Measurements from ENCODE around the gene DUXA. TPM values are rescaled to one million over a fixed set of nuclear protein-coding genes. Genes with fewer than 3 reads are reported as not detected.
A peak's percentile ranks its signal among the peaks of the same experiment; 100 is the strongest.
"Not testable (repeated sequence)": the region's sequence is repeated elsewhere in the genome, so short reads cannot be mapped to it uniquely, and the experiment has no call there.

Gene DUXA
- total RNA-seq (not detected), polyA plus RNA-seq (not detected)

DNA sequence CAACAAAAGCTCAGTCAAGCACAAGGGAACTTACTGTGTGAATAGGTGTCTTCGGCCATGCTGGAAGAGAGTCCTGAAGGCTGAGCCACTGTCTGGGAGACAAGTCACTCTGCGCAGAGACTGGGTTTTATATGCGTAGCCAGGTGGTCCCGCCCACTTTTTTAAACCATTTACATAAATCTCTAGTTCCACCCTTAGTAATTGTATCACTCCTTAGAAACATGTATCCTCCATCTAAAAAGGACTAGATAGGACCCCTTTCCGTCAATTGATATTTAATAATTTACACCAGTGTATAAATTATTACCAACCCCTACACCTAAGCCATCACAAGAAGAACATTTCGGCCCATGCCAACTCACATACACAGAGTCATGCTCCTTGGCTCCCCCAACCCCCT, at the start of gene DUXA:
Gene DUXA (minus strand): TSS at position 101 of the 400 bp plus-strand sequence. CDS start 42 bp downstream, at position 59.
- no peaks in the 10 kb centered on the region for H3K36me3 ChIP-seq (ENCODE audit: insufficient read depth, low read length)

DNA sequence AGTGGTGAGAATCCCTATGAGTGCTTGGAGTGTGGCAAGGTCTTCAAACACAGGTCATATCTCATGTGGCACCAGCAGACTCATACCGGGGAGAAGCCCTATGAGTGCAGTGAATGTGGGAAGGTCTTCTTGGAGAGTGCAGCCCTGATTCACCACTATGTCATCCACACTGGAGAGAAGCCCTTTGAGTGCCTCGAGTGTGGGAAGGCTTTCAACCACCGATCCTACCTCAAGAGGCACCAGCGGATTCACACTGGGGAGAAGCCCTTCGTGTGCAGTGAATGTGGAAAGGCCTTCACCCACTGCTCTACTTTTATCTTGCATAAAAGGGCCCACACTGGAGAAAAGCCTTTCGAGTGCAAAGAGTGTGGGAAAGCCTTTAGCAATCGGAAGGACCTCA, 44.8 kb upstream of the DUXA start:
- ChIA-PET CTCF (no interaction called here), POLR2A (no interaction called here)
- H3K4me1 ChIP-seq (ENCODE audit: insufficient read depth, low read length) = no peaks in the 10 kb centered on the region
- Mint-ChIP-seq H3K27me3 (no peaks in the 10 kb centered on the region), H3K4me1 (peaks cover 11 to 35% (median 17%) of the 10 kb centered on the region in 3 donors), H3K4me3 (no peak overlapping the region), H3K36me3 (peaks cover 49 to 84% (median 78%) of the 10 kb centered on the region in 3 donors), H3K27ac (no peak overlapping the region), H3K9me3 (peaks cover 0 to 59% (median 6%) of the 10 kb centered on the region in 5 donors)
- peak overlapping the region; percentile 16 for H3K4me3 ChIP-seq (ENCODE audit: low read length)
- peaks cover 25% of the 10 kb centered on the region for H3K36me3 ChIP-seq (ENCODE audit: insufficient read depth, low read length)
- no peaks in the 10 kb centered on the region for H3K27me3 ChIP-seq (ENCODE audit: insufficient read depth, low read length, poor library complexity, severe bottlenecking)
- no peak for DNase-seq
- H3K27ac ChIP-seq (ENCODE audit: low read depth, low read length) = no peak overlapping the region
- H3K9me3 ChIP-seq (ENCODE audit: low read length) = peaks cover 24% of the 10 kb centered on the region

More for the DNA sequence above, at the start of gene DUXA:
- Mint-ChIP-seq H3K4me1 (peaks cover 7 to 9% (median 9%) of the 10 kb centered on the region in 3 donors), H3K27ac (no peak within 1 kb of the TSS), H3K4me3 (peak within 1 kb of the TSS in 1 of 7 donors; percentile 15), H3K27me3 (peaks cover 3 to 5% of the 10 kb centered on the region in 2 donors), H3K36me3 (peaks cover 0 to 11% (median 2%) of the 10 kb centered on the region in 3 donors), H3K9me3 (peaks cover 0 to 30% (median 8%) of the 10 kb centered on the region in 5 donors)
- ChIA-PET POLR2A (no interaction called here), CTCF (no interaction called here)
- Histone ChIP-seq H3K9me3 (ENCODE audit: low read length) (no peaks in the 10 kb centered on the region), H3K27ac (ENCODE audit: low read depth, low read length) (no peak within 1 kb of the TSS), H3K4me3 (ENCODE audit: low read length) (no peak within 1 kb of the TSS), H3K27me3 (ENCODE audit: insufficient read depth, low read length, poor library complexity, severe bottlenecking) (no peaks in the 10 kb centered on the region), H3K4me1 (ENCODE audit: insufficient read depth, low read length) (no peaks in the 10 kb centered on the region)
- no peak for DNase-seq

DNA sequence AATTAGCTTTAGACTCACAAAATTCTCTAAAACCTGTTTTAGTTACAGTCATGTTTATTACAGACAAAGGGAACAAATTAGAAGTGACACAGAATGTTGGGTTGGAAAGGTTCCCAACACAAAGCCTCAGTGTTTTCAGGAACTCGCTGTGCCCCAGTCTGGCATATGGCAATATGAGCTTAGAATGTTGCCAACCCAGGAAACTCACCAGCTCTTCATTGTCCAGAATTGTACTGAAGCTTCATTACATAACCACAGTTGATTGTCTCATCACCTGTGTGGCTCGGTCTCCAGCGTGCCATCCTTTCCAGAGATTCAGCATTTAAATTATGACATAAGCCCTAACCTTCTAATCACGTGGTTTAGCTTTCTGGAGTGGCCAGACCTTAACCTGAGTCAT, 43.1 kb upstream of the DUXA start:
- H3K27ac ChIP-seq (ENCODE audit: low read depth, low read length) = no peak overlapping the region
- POLR2A ChIA-PET = no interaction called here
- peaks cover 32% of the 10 kb centered on the region for H3K36me3 ChIP-seq (ENCODE audit: insufficient read depth, low read length)
- Mint-ChIP-seq H3K36me3 (peaks cover 48 to 83% (median 78%) of the 10 kb centered on the region in 3 donors), H3K9me3 (peaks cover 0 to 51% (median 6%) of the 10 kb centered on the region in 5 donors), H3K4me3 (no peak overlapping the region), H3K27me3 (no peaks in the 10 kb centered on the region), H3K27ac (no peak overlapping the region), H3K4me1 (peaks cover 8 to 29% (median 12%) of the 10 kb centered on the region in 3 donors)
- CTCF ChIA-PET = no interaction called here
- no peak overlapping the region for H3K4me3 ChIP-seq (ENCODE audit: low read length)
- DNase-seq = no peak
- H3K9me3 ChIP-seq (ENCODE audit: low read length) = peaks cover 24% of the 10 kb centered on the region
- no peaks in the 10 kb centered on the region for H3K4me1 ChIP-seq (ENCODE audit: insufficient read depth, low read length)
- H3K27me3 ChIP-seq (ENCODE audit: insufficient read depth, low read length, poor library complexity, severe bottlenecking) = no peaks in the 10 kb centered on the region

DNA sequence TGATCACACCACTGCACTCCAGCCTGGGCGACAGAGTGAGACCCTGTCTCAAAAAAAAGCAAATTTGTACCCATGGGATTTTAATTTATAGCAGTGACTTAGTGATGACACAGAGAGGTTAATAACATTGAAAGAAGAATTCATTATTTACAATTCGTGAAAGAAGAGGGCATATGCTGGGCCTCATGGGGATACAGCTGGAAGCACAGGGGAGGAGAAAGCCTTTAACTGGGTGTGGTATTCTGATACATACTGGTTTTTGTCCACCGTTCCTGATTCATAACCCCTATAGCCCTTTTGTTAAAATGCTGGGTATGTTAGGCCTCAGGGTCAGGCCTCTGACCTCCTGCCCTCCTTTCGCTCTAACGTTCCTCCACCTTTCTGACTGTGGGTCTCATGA, 34.9 kb upstream of the DUXA start:
- no peaks in the 10 kb centered on the region for H3K9me3 ChIP-seq (ENCODE audit: low read length)
- ChIA-PET POLR2A (no interaction called here), CTCF (no interaction called here)
- Mint-ChIP-seq H3K4me1 (peaks cover 38 to 70% (median 52%) of the 10 kb centered on the region in 3 donors), H3K27me3 (no peaks in the 10 kb centered on the region), H3K4me3 (no peak overlapping the region), H3K36me3 (peaks cover 33 to 84% (median 49%) of the 10 kb centered on the region in 3 donors), H3K27ac (no peak overlapping the region), H3K9me3 (peaks cover 0 to 17% (median 0%) of the 10 kb centered on the region in 5 donors)
- no peaks in the 10 kb centered on the region for H3K27me3 ChIP-seq (ENCODE audit: insufficient read depth, low read length, poor library complexity, severe bottlenecking)
- no peaks in the 10 kb centered on the region for H3K4me1 ChIP-seq (ENCODE audit: insufficient read depth, low read length)
- peaks cover 11% of the 10 kb centered on the region for H3K36me3 ChIP-seq (ENCODE audit: insufficient read depth, low read length)
- DNase-seq = no peak
- H3K4me3 ChIP-seq (ENCODE audit: low read length) = no peak overlapping the region
- no peak overlapping the region for H3K27ac ChIP-seq (ENCODE audit: low read depth, low read length)

DNA sequence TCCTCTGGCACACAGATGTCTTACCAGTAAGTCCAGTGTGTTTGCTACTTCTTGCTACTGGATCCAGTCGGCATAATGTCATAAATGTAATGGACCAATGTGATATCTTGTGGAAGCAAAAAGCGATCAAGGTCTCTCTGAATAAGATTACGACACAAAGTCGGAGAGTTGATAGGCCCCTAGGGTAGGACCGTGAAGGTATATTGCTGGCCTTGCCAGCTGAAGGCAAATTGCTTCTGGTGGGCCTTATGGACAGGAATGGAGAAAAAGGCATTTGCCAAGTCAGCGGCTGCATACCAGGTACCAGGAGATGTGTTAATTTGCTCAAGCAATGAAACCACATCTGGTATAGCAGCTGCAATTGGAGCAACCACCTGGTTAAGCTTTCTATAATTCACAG, 30.6 kb upstream of the DUXA start:
- H3K27ac ChIP-seq (ENCODE audit: low read depth, low read length); POLR2A ChIA-PET; CTCF ChIA-PET; H3K4me1 ChIP-seq (ENCODE audit: insufficient read depth, low read length); H3K4me3 Mint-ChIP-seq; H3K27me3 ChIP-seq (ENCODE audit: insufficient read depth, low read length, poor library complexity, severe bottlenecking); H3K9me3 ChIP-seq (ENCODE audit: low read length); H3K27me3 Mint-ChIP-seq; H3K9me3 Mint-ChIP-seq; DNase-seq; H3K27ac Mint-ChIP-seq; H3K4me3 ChIP-seq (ENCODE audit: low read length): not testable (repeated sequence)
- H3K36me3 Mint-ChIP-seq = peaks cover 46 to 92% (median 58%) of the 10 kb centered on the region in 3 donors
- peaks cover 45 to 82% (median 67%) of the 10 kb centered on the region in 3 donors for H3K4me1 Mint-ChIP-seq
- H3K36me3 ChIP-seq (ENCODE audit: insufficient read depth, low read length) = peaks cover 22% of the 10 kb centered on the region

DNA sequence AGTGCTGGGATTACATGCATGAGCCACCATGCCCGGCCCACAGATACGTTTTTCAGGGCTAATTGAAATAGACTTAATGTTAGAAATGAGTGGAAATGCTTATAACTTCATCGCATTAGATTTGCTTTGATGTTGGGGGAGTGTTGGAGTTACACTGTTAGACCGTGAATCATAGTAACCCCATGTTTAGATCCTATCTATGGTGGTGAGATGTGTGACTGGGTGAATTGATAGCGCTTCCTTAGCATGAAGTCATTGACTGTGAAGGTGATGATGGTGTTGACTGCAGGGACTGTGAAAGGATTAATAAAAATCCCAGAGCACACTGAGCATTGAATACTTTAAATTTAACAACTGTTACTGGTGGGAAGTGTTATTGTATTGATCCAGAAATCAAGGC, 25.7 kb upstream of the DUXA start:
- CTCF ChIA-PET = no interaction called here
- POLR2A ChIA-PET = interaction anchor here (0.8 kb wide), 1 partner anchor 20 kb away, joined by 3 read pairs; no protein-coding TSS in a partner anchor
- H3K4me1 Mint-ChIP-seq = peaks cover 38 to 59% (median 54%) of the 10 kb centered on the region in 3 donors
- peak overlapping the region; percentile 90 to 100 (median 94) for H3K4me3 Mint-ChIP-seq
- H3K4me1 ChIP-seq (ENCODE audit: insufficient read depth, low read length) = peaks cover 25% of the 10 kb centered on the region
- H3K27ac ChIP-seq (ENCODE audit: low read depth, low read length) = no peak overlapping the region
- H3K36me3 Mint-ChIP-seq = peaks cover 34 to 77% (median 62%) of the 10 kb centered on the region in 3 donors
- H3K4me3 ChIP-seq (ENCODE audit: low read length) = no peak overlapping the region
- no peak for DNase-seq
- no peaks in the 10 kb centered on the region for H3K27me3 ChIP-seq (ENCODE audit: insufficient read depth, low read length, poor library complexity, severe bottlenecking)
- H3K36me3 ChIP-seq (ENCODE audit: insufficient read depth, low read length) = peaks cover 22% of the 10 kb centered on the region
- peaks cover 0 to 6% of the 10 kb centered on the region in 2 donors for H3K27me3 Mint-ChIP-seq
- H3K9me3 Mint-ChIP-seq = peaks cover 4 to 27% (median 15%) of the 10 kb centered on the region in 5 donors
- H3K27ac Mint-ChIP-seq = peak overlapping the region; percentile 13 to 97 (median 92)
- peaks cover 3% of the 10 kb centered on the region for H3K9me3 ChIP-seq (ENCODE audit: low read length)

DNA sequence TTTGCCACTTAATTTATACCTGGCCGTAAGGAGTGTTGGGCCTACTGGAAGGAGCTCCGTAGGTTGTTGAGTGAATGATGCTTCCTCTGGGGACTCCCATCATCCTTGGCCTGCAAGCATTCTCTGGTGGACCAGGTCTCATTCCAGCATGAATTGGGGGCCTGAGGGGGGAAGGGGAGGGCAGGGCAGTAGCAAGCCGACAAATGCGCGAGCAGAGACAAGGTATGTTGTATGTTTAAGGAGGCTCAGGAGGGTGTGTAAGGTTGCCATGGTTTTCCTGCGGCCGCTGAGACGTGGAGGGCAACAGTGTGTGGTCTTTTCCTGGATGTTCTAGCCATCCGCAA, 24.8 kb upstream of the DUXA start:
- H3K9me3 Mint-ChIP-seq = peaks cover 7 to 35% (median 22%) of the 10 kb centered on the region in 5 donors
- H3K36me3 ChIP-seq (ENCODE audit: insufficient read depth, low read length) = peaks cover 22% of the 10 kb centered on the region
- peaks cover 36 to 54% (median 51%) of the 10 kb centered on the region in 3 donors for H3K4me1 Mint-ChIP-seq
- H3K27ac Mint-ChIP-seq = peak overlapping the region; percentile 90 to 98 (median 94)
- ChIA-PET POLR2A (interaction anchor here (0.5 to 0.7 kb wide), 2 partner anchors 991 to 1113 kb away, joined by 3 read pairs; partner anchors contain the start of genes ERVK3-1 and ZNF274), CTCF (interaction anchor here (1.2 kb wide), 1 partner anchor 799 kb away, joined by 3 read pairs; the partner anchor contains the start of gene ZNF582)
- peaks cover 3% of the 10 kb centered on the region for H3K9me3 ChIP-seq (ENCODE audit: low read length)
- H3K4me1 ChIP-seq (ENCODE audit: insufficient read depth, low read length) = peaks cover 25% of the 10 kb centered on the region
- H3K27me3 Mint-ChIP-seq = peaks cover 8 to 12% of the 10 kb centered on the region in 2 donors
- H3K27ac ChIP-seq (ENCODE audit: low read depth, low read length) = peak overlapping the region; percentile 86
- no peaks in the 10 kb centered on the region for H3K27me3 ChIP-seq (ENCODE audit: insufficient read depth, low read length, poor library complexity, severe bottlenecking)
- DNase-seq = no peak
- peak overlapping the region; percentile 90 to 100 (median 94) for H3K4me3 Mint-ChIP-seq
- peaks cover 31 to 70% (median 67%) of the 10 kb centered on the region in 3 donors for H3K36me3 Mint-ChIP-seq
- peak overlapping the region; percentile 91 for H3K4me3 ChIP-seq (ENCODE audit: low read length)

All from CD8-positive, alpha-beta memory T cell (primary cell).